Measurements from ENCODE around the gene RAD23A. TPM values are rescaled to one million over a fixed set of nuclear protein-coding genes. Genes with fewer than 3 reads are reported as not detected.
A peak's percentile ranks its signal among the peaks of the same experiment; 100 is the strongest.

The RAD23A gene
- total RNA-seq, 1 donor from 2014 or later: 112 TPM

DNA sequence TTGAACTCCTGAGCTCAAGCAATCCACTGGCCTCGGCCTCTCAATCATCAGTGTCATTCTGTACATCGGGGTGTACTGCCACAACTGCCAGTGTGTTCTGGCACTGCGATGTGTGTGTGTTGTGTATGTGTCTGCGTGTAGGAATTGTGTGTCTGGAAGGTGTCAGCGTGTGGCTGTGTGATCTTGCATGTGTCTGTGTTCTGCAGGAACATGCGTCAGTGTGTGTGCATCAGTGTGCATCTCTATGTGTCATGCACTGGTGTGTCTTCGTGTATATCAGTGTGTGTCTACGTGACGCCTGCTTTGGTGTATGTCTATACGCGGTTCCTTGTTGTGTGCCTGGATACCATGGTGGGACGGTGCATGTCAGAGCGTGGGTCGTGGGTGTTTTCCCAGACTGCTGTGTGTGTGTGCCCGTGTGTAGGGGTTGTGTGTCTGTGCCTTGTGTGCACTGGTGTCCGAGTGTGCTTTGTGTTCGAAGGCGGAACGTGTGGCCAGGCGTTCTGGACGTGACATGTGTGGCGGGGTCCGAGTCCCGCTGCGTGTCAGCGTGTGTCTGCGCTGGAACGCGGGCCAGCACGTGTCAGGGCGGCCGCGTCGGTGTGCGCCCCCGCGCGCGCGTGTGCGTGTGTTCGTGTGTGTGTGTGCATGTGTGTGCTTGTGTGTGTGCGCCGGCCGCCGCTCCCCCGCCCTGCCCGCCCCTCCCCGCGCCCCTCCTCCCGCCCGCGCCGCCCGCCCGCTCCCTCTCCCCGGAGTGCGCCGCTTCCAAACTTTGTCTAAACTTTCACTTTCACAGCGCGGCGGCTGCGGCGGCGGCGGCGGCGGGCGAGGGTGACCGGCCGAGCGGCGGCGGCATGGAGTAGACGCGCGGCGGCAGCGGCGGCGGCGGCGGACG lies 49.3 kb downstream of the RAD23A start, which contains the start of gene NFIX:
NFIX (plus strand) TSS at position 775 of the 895 bp plus-strand sequence. CDS start 363 bp downstream, outside the sequence.
- peaks cover 4% of the 10 kb centered on the region for H3K36me3 Mint-ChIP-seq (ENCODE audit: low read depth)
- ATAC-seq (ENCODE audit: low read depth): peak; percentile 61
- TF ChIP-seq, protein P1, sequence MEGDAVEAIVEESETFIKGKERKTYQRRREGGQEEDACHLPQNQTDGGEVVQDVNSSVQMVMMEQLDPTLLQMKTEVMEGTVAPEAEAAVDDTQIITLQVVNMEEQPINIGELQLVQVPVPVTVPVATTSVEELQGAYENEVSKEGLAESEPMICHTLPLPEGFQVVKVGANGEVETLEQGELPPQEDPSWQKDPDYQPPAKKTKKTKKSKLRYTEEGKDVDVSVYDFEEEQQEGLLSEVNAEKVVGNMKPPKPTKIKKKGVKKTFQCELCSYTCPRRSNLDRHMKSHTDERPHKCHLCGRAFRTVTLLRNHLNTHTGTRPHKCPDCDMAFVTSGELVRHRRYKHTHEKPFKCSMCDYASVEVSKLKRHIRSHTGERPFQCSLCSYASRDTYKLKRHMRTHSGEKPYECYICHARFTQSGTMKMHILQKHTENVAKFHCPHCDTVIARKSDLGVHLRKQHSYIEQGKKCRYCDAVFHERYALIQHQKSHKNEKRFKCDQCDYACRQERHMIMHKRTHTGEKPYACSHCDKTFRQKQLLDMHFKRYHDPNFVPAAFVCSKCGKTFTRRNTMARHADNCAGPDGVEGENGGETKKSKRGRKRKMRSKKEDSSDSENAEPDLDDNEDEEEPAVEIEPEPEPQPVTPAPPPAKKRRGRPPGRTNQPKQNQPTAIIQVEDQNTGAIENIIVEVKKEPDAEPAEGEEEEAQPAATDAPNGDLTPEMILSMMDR (IDR thresholded peaks at IDR 0.05): no peak
- ChIA-PET POLR2A (interaction anchor here (0.5 kb wide), 1 partner anchor 73 kb away, joined by 5 read pairs; no protein-coding TSS in a partner anchor), CTCF (interaction anchor here (1.2 kb wide), 1 partner anchor 99 kb away, joined by 3 read pairs; no protein-coding TSS in a partner anchor)
- H3K27ac Mint-ChIP-seq: peak within 1 kb of the TSS; percentile 10
- peaks cover 8% of the 10 kb centered on the region for H3K4me1 Mint-ChIP-seq
- H3K27me3 Mint-ChIP-seq: peaks cover 15% of the 10 kb centered on the region
- intact Hi-C loops (cut with micrococcal nuclease): loop anchor here (1.0 kb wide), 1 partner anchor 18 kb away; no protein-coding TSS in a partner anchor
- H3K9me3 Mint-ChIP-seq: no peaks in the 10 kb centered on the region
- DNase-seq: peak; percentile 53
- peak within 1 kb of the TSS; percentile 83 for H3K4me3 Mint-ChIP-seq

- intact Hi-C loops (cut with micrococcal nuclease): loop anchor here (1.0 kb wide), 1 partner anchor 18 kb away; no protein-coding TSS in a partner anchor
- DNase-seq (no peak), ATAC-seq (ENCODE audit: low read depth) (peak; percentile 36)
- peaks cover 15% of the 10 kb centered on the region for H3K27me3 Mint-ChIP-seq
- no peaks in the 10 kb centered on the region for H3K9me3 Mint-ChIP-seq
- ChIA-PET CTCF (interaction anchor here (1.2 kb wide), 1 partner anchor 98 kb away, joined by 3 read pairs; no protein-coding TSS in a partner anchor), POLR2A (interaction anchor here (0.5 kb wide), 1 partner anchor 74 kb away, joined by 5 read pairs; no protein-coding TSS in a partner anchor)
- peaks cover 4% of the 10 kb centered on the region for H3K36me3 Mint-ChIP-seq (ENCODE audit: low read depth)
- peak overlapping the region; percentile 80 for H3K4me3 Mint-ChIP-seq
- no peak overlapping the region for H3K27ac Mint-ChIP-seq
- peaks cover 8% of the 10 kb centered on the region for H3K4me1 Mint-ChIP-seq
- TF ChIP-seq, protein P1 (IDR thresholded peaks at IDR 0.05): no peak
Observed at GRCh38 chr19:12995596-12996405, 50.1 kb downstream of the RAD23A start.

- intact Hi-C loops (cut with micrococcal nuclease): no loop called here
- H3K27me3 Mint-ChIP-seq: peaks cover 15% of the 10 kb centered on the region
- DNase-seq: no peak
- TF ChIP-seq, protein P1 (IDR thresholded peaks at IDR 0.05): no peak
- H3K27ac Mint-ChIP-seq: no peak overlapping the region
- ChIA-PET CTCF (no interaction called here), POLR2A (interaction anchor here (0.6 kb wide), 1 partner anchor 39 kb away, joined by 9 read pairs; no protein-coding TSS in a partner anchor)
- H3K9me3 Mint-ChIP-seq: no peaks in the 10 kb centered on the region
- H3K4me1 Mint-ChIP-seq: peaks cover 8% of the 10 kb centered on the region
- peak overlapping the region; percentile 58 for H3K4me3 Mint-ChIP-seq
- H3K36me3 Mint-ChIP-seq (ENCODE audit: low read depth): peaks cover 4% of the 10 kb centered on the region
- no peak for ATAC-seq (ENCODE audit: low read depth)
Observed at GRCh38 chr19:12996406-12997094, 50.9 kb downstream of the RAD23A start.

- H3K4me1 Mint-ChIP-seq: peaks cover 8% of the 10 kb centered on the region
- ChIA-PET POLR2A (interaction anchor here (0.6 kb wide), 1 partner anchor 40 kb away, joined by 9 read pairs; no protein-coding TSS in a partner anchor), CTCF (interaction anchor here (1.1 kb wide), 1 partner anchor 32 kb away, joined by 3 read pairs; no protein-coding TSS in a partner anchor)
- no peaks in the 10 kb centered on the region for H3K9me3 Mint-ChIP-seq
- H3K27ac Mint-ChIP-seq: peak overlapping the region; percentile 50
- peaks cover 15% of the 10 kb centered on the region for H3K27me3 Mint-ChIP-seq
- H3K4me3 Mint-ChIP-seq: peak overlapping the region; percentile 58
- intact Hi-C loops (cut with micrococcal nuclease): no loop called here
- TF ChIP-seq, protein P1 (IDR thresholded peaks at IDR 0.05): no peak
- DNase-seq: no peak
- peaks cover 4% of the 10 kb centered on the region for H3K36me3 Mint-ChIP-seq (ENCODE audit: low read depth)
- no peak for ATAC-seq (ENCODE audit: low read depth)
Observed at GRCh38 chr19:12997179-12997966, 51.7 kb downstream of the RAD23A start.
